Activated T-helper 1 cell treated with anti-CD3 and anti-CD28 coated beads, Interleukin-12 subunit alpha, Interleukin-12 subunit beta, Interleukin-2, Interleukin-4 antibody, amounts not matched to agents 30 ng/mL and 10 ng/mL and 1 ng/mL, durations not matched to agents 14 hours and 24 hours and 36 hours (primary cell): Measurements from ENCODE around the gene PAN3. TPM values are rescaled to one million over a fixed set of nuclear protein-coding genes. Genes with fewer than 3 reads are reported as not detected.

Experiments used
- DNase-seq: peaks from one replicate; pipeline ENCODE4 v3.0.0; 2021; ENCODE audit warnings: low spot score
- H3K27ac Mint-ChIP-seq: one replicate; pipeline ENCODE4 v1.8.0; 2021; ENCODE audit warnings: mild to moderate bottlenecking, mixed read lengths
- H3K27me3 Mint-ChIP-seq: one replicate; pipeline ENCODE4 v1.8.0; 2022; ENCODE audit warnings: mild to moderate bottlenecking, moderate library complexity, mixed read lengths; ENCODE audit not compliant: insufficient read depth
- H3K36me3 Mint-ChIP-seq: one replicate; pipeline ENCODE4 v1.8.0; 2021; ENCODE audit warnings: low read depth, mixed read lengths
- H3K4me1 Mint-ChIP-seq: one replicate; pipeline ENCODE4 v1.8.0; 2021; ENCODE audit warnings: low read depth, mixed read lengths
- H3K4me3 Mint-ChIP-seq: one replicate; pipeline ENCODE4 v1.8.0; 2021; ENCODE audit warnings: mild to moderate bottlenecking, moderate library complexity, mixed read lengths
- H3K9me3 Mint-ChIP-seq: one replicate; pipeline ENCODE4 v1.8.0; 2021; ENCODE audit warnings: mixed read lengths
- intact Hi-C: fragments of 100-400 bp; cut with micrococcal nuclease; formaldehyde crosslinking; loops from one replicate; pipeline ENCODE4 v1.15.1; 2024
- total RNA-seq: library from RNA; stranded (reverse); gene quantifications from 2 replicates; pipeline ENCODE4 v1.2.3, GENCODE V29; 2022

Gene PAN3
- total RNA-seq, 1 donor from 2014 or later = 36.1 TPM

GRCh38 chr13:28250542-28250941 lies 112.2 kb downstream of the PAN3 start:
- H3K36me3 Mint-ChIP-seq = peaks cover 33% of the 10 kb centered on the region
- H3K4me1 Mint-ChIP-seq = peaks cover 41% of the 10 kb centered on the region
- H3K9me3 Mint-ChIP-seq = no peaks in the 10 kb centered on the region
- no peak overlapping the region for H3K27ac Mint-ChIP-seq
- no peak overlapping the region for H3K4me3 Mint-ChIP-seq
- intact Hi-C loops = no loop called here
- H3K27me3 Mint-ChIP-seq = no peaks in the 10 kb centered on the region
- DNase-seq = no peak

- Mint-ChIP-seq H3K9me3 (no peaks in the 10 kb centered on the region), H3K4me3 (no peak overlapping the region), H3K27ac (no peak overlapping the region), H3K4me1 (peaks cover 37% of the 10 kb centered on the region), H3K27me3 (no peaks in the 10 kb centered on the region), H3K36me3 (peaks cover 33% of the 10 kb centered on the region)
- intact Hi-C loops = no loop called here
- no peak for DNase-seq
Observed at GRCh38 chr13:28251466-28251865, 113.1 kb downstream of the PAN3 start.

- no peak for DNase-seq
- H3K27me3 Mint-ChIP-seq = no peaks in the 10 kb centered on the region
- intact Hi-C loops = no loop called here
- H3K36me3 Mint-ChIP-seq = peaks cover 36% of the 10 kb centered on the region
- no peaks in the 10 kb centered on the region for H3K9me3 Mint-ChIP-seq
- H3K27ac Mint-ChIP-seq = no peak overlapping the region
- H3K4me3 Mint-ChIP-seq = no peak overlapping the region
- H3K4me1 Mint-ChIP-seq = peaks cover 34% of the 10 kb centered on the region
Observed at GRCh38 chr13:28252547-28252946, 114.2 kb downstream of the PAN3 start.

- Mint-ChIP-seq H3K27ac (no peak overlapping the region), H3K4me3 (no peak overlapping the region), H3K9me3 (no peaks in the 10 kb centered on the region), H3K36me3 (peaks cover 25% of the 10 kb centered on the region), H3K4me1 (peaks cover 10% of the 10 kb centered on the region), H3K27me3 (no peaks in the 10 kb centered on the region)
- intact Hi-C loops = no loop called here
- no peak for DNase-seq
Observed at GRCh38 chr13:28257305-28257704, 119.0 kb downstream of the PAN3 start.

DNA sequence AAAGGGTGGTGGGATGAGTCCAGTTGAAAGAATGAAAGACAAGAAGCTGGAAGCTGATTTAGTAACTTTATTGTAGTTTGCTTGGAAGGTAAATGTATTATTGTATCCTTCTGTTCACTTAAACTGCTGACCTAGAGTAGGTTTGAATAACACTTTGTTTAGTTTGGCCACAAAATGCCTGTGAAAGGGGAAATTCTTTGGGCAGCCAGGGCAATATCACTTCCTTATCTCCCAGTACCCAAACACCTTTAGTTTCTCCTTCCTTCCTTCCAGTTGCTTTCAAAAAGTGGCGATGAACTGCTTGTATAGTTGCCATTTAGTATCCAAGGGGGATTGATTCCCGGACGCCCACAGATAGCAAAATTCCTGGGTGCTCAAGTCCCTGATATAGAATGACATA lies 120.1 kb downstream of the PAN3 start:
- intact Hi-C loops = no loop called here
- no peaks in the 10 kb centered on the region for H3K27me3 Mint-ChIP-seq
- peaks cover 9% of the 10 kb centered on the region for H3K4me1 Mint-ChIP-seq
- no peak overlapping the region for H3K27ac Mint-ChIP-seq
- no peak overlapping the region for H3K4me3 Mint-ChIP-seq
- peaks cover 33% of the 10 kb centered on the region for H3K36me3 Mint-ChIP-seq
- peaks cover 4% of the 10 kb centered on the region for H3K9me3 Mint-ChIP-seq
- no peak for DNase-seq

DNA sequence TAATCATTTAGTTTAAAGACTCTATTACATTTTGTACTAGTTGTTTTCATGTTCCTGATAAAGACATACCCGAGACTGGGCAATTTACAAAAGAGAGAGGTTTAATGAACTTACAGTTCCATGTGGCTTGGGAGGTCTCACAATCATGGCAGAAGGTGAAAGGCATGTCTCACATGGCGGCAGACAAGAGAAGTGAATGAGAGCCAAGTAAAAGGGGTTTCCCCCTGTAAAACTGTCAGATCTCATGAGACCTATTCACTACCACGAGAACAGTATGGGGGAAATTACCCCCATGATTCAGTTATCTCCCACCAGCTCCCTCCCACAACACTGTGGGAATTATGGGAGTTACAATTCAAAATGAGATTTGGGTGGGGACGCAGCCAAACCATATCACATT lies 129.2 kb downstream of the PAN3 start:
- DNase-seq = no peak
- H3K4me3 Mint-ChIP-seq = no peak overlapping the region
- intact Hi-C loops = loop anchor here (5.0 to 10.0 kb wide), 3 partner anchors 840 to 1880 kb away; no protein-coding TSS in a partner anchor
- H3K4me1 Mint-ChIP-seq = peaks cover 27% of the 10 kb centered on the region
- no peaks in the 10 kb centered on the region for H3K27me3 Mint-ChIP-seq
- H3K36me3 Mint-ChIP-seq = peaks cover 46% of the 10 kb centered on the region
- H3K9me3 Mint-ChIP-seq = peaks cover 12% of the 10 kb centered on the region
- H3K27ac Mint-ChIP-seq = no peak overlapping the region

GRCh38 chr13:28268800-28269223 lies 130.5 kb downstream of the PAN3 start:
- H3K27ac Mint-ChIP-seq = peak overlapping the region; percentile 70
- H3K4me1 Mint-ChIP-seq = peaks cover 27% of the 10 kb centered on the region
- intact Hi-C loops = loop anchor here (1.0 to 10.0 kb wide), 7 partner anchors 64 to 1878 kb away; partner anchors contain the start of gene POMP
- H3K27me3 Mint-ChIP-seq = no peaks in the 10 kb centered on the region
- H3K9me3 Mint-ChIP-seq = peaks cover 8% of the 10 kb centered on the region
- H3K4me3 Mint-ChIP-seq = peak overlapping the region; percentile 49
- H3K36me3 Mint-ChIP-seq = peaks cover 39% of the 10 kb centered on the region
- DNase-seq = no peak

DNA sequence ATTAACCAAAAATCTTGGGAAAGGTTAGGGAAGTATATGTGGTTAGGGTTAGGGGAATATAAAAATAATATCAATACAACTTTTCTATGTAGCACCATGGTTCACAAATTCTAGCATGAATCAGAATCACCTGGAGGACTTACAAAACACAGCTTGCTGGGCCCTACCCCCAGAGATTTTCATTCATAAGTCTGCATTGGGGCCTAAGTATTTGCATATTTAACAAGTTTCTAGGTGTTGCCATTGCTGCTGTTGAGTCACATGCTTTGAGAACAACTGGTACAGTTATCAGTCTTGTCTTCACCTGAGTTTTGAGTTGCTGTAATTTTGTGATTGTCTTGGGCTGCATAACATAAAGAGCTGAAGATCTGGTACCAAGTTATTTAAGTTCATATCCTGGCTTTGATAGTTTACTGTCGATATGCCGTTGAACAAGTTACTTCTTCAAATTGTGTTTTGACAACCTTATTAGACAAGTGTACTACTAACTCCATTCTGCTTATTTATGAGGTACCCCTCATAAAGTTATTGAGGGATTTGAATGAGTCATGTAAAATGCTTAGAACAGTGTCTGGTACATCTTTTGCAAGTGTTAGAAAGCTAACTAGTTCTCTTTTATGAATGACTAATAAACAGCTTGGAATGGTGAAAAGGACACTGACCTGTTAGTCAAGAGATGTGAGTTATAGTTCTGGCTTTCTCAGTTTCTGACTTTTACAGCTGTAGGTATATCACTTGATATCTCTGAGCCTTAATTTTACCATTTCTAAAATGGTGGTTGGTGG lies 132.9 kb downstream of the PAN3 start:
- intact Hi-C loops = no loop called here
- Mint-ChIP-seq H3K9me3 (peaks cover 8% of the 10 kb centered on the region), H3K4me3 (no peak overlapping the region), H3K36me3 (peaks cover 41% of the 10 kb centered on the region), H3K4me1 (peaks cover 27% of the 10 kb centered on the region), H3K27ac (no peak overlapping the region), H3K27me3 (no peaks in the 10 kb centered on the region)
- no peak for DNase-seq

GRCh38 chr13:28273919-28274318 lies 135.6 kb downstream of the PAN3 start:
- intact Hi-C loops = no loop called here
- H3K4me1 Mint-ChIP-seq = peaks cover 8% of the 10 kb centered on the region

DNA sequence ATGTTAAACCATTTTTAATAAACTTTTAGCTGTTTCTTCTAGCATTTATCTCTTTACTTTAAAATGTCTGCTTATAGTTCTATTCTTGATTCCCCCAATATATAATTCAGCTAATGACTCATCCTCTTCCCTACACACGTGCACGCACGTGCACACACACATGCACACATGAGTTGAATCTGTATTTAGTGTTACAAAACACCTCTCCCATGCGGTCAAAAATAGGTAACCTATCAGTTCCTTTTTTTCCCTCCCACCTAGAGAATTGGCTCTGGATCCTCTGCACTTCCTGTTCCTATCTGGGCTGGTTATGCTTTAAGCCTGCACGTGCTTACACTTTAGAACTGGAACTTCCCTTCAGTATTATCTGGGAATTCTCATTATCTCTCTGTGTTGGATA lies 144.1 kb downstream of the PAN3 start:
- DNase-seq = no peak

More at GRCh38 chr13:28273919-28274318, 135.6 kb downstream of the PAN3 start:
- Mint-ChIP-seq H3K4me3 (no peak overlapping the region), H3K9me3 (no peaks in the 10 kb centered on the region), H3K27me3 (no peaks in the 10 kb centered on the region), H3K27ac (no peak overlapping the region), H3K36me3 (peaks cover 28% of the 10 kb centered on the region)
- no peak for DNase-seq

DNA sequence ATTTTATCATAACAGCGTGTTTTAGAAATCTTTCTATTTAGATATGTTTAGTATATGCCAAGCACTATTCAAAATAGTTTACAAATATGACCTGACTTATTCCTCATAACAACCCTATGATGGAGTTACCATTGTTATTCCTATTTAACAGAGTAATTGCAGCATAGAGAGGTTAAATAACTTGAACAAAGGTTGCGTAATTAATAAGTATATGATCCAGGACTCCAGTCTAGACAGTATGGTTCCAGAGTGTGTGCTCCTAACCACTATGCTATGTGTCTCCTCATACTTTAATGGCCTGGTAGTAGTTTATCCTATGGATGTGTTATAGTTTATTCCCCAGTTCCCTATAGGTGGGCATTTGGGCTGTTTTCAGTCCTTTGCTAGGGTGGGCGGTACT lies 145.3 kb downstream of the PAN3 start:
- Mint-ChIP-seq H3K9me3 (no peaks in the 10 kb centered on the region), H3K36me3 (peaks cover 44% of the 10 kb centered on the region)

More for the DNA sequence above, 144.1 kb downstream of the PAN3 start:
- H3K4me1 Mint-ChIP-seq = peaks cover 18% of the 10 kb centered on the region
- H3K27ac Mint-ChIP-seq = no peak overlapping the region
- no peaks in the 10 kb centered on the region for H3K9me3 Mint-ChIP-seq
- H3K36me3 Mint-ChIP-seq = peaks cover 44% of the 10 kb centered on the region
- intact Hi-C loops = no loop called here
- no peaks in the 10 kb centered on the region for H3K27me3 Mint-ChIP-seq
- H3K4me3 Mint-ChIP-seq = no peak overlapping the region

GRCh38 chr13:28286263-28286662 lies 147.9 kb downstream of the PAN3 start:
- no peak for DNase-seq
- Mint-ChIP-seq H3K4me3 (no peak overlapping the region), H3K36me3 (peaks cover 37% of the 10 kb centered on the region), H3K9me3 (no peaks in the 10 kb centered on the region), H3K27me3 (no peaks in the 10 kb centered on the region), H3K4me1 (peaks cover 18% of the 10 kb centered on the region), H3K27ac (no peak overlapping the region)
- intact Hi-C loops = no loop called here

More for the DNA sequence above, 145.3 kb downstream of the PAN3 start:
- Mint-ChIP-seq H3K4me1 (peaks cover 18% of the 10 kb centered on the region), H3K4me3 (no peak overlapping the region), H3K27me3 (no peaks in the 10 kb centered on the region), H3K27ac (no peak overlapping the region)
- DNase-seq = no peak
- intact Hi-C loops = no loop called here

DNA sequence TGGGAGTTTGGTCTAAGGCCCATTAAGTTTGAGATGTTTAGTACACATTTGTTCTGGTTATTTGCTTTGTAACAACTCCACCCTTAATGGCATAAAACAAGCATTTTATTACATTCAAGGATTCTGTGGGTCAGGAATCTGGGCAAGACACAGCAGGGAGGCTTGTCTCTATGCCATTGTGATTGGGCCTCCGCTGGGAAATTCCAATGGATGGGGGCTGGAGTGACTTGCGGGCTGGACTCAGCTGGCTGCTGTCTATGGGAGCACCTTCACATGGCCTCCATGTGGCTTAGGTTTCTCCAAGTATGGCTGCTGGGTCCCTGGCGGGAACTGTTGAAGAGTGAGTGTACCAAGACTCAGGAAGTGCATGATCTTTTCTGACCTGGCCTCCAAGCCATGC lies 159.0 kb downstream of the PAN3 start:
- Mint-ChIP-seq H3K27me3 (no peaks in the 10 kb centered on the region), H3K36me3 (peaks cover 12% of the 10 kb centered on the region), H3K4me1 (peaks cover 13% of the 10 kb centered on the region), H3K9me3 (no peaks in the 10 kb centered on the region), H3K27ac (no peak overlapping the region), H3K4me3 (no peak overlapping the region)
- no peak for DNase-seq
- intact Hi-C loops = no loop called here
